Measurements from ENCODE around the gene PCF11. TPM values are rescaled to one million over a fixed set of nuclear protein-coding genes. Genes with fewer than 3 reads are reported as not detected.
A peak's percentile ranks its signal among the peaks of the same experiment; 100 is the strongest.

PCF11 gene
- polyA plus RNA-seq (2013, experiment 1 of 2), result 31.5 TPM
- polyA plus RNA-seq (2013, experiment 2 of 2), result 30.2 TPM

- H3K27ac ChIP-seq (ENCODE audit: low read depth, low read length), result peak within 1 kb of the TSS; percentile 98
- H3K9ac ChIP-seq (ENCODE audit: low read depth, low read length), result peak within 1 kb of the TSS; percentile 96
- H3K9me3 ChIP-seq (ENCODE audit: insufficient read depth, low read depth, low read length), result no peaks in the 10 kb centered on the region
- WGBS, result under 1% methylated on average over 55 of the region's 55 CpGs
- peak within 1 kb of the TSS; percentile 89 for H3K4me3 ChIP-seq (ENCODE audit: low read length)
- peaks cover 25% of the 10 kb centered on the region for H3K4me1 ChIP-seq (ENCODE audit: insufficient read depth, low read length)
- H3K36me3 ChIP-seq (ENCODE audit: insufficient read depth, low read length), result peaks cover 36% of the 10 kb centered on the region
- no peaks in the 10 kb centered on the region for H3K27me3 ChIP-seq (ENCODE audit: insufficient read depth, low read length)
Measured at GRCh38 chr11:83156996-83157593, at the start of gene PCF11. TSS of gene PCF11 (plus strand) at chr11:83157131. CDS start at chr11:83157440, 309 bp downstream.

GRCh38 chr11:83112886-83113285 is 44.0 kb upstream of the PCF11 start:
- WGBS, result 78% methylated on average over 2 of the region's 2 CpGs
- Histone ChIP-seq H3K27me3 (ENCODE audit: insufficient read depth, low read length) (no peaks in the 10 kb centered on the region), H3K4me3 (ENCODE audit: low read length) (no peak overlapping the region), H3K27ac (ENCODE audit: low read depth, low read length) (no peak overlapping the region), H3K4me1 (ENCODE audit: insufficient read depth, low read length) (no peaks in the 10 kb centered on the region), H3K9ac (ENCODE audit: low read depth, low read length) (no peak overlapping the region), H3K9me3 (ENCODE audit: insufficient read depth, low read depth, low read length) (no peaks in the 10 kb centered on the region), H3K36me3 (ENCODE audit: insufficient read depth, low read length) (no peaks in the 10 kb centered on the region)

- H3K27me3 ChIP-seq (ENCODE audit: insufficient read depth, low read length), result no peaks in the 10 kb centered on the region
- WGBS, result 85% methylated on average over 3 of the region's 3 CpGs
- no peak overlapping the region for H3K27ac ChIP-seq (ENCODE audit: low read depth, low read length)
- H3K4me3 ChIP-seq (ENCODE audit: low read length), result no peak overlapping the region
- no peaks in the 10 kb centered on the region for H3K36me3 ChIP-seq (ENCODE audit: insufficient read depth, low read length)
- no peak overlapping the region for H3K9ac ChIP-seq (ENCODE audit: low read depth, low read length)
- H3K4me1 ChIP-seq (ENCODE audit: insufficient read depth, low read length), result no peaks in the 10 kb centered on the region
- no peaks in the 10 kb centered on the region for H3K9me3 ChIP-seq (ENCODE audit: insufficient read depth, low read depth, low read length)
Measured at GRCh38 chr11:83115026-83115425, 41.9 kb upstream of the PCF11 start.

GRCh38 chr11:83115551-83115950 is 41.4 kb upstream of the PCF11 start:
- Histone ChIP-seq H3K4me1 (ENCODE audit: insufficient read depth, low read length) (no peaks in the 10 kb centered on the region), H3K9ac (ENCODE audit: low read depth, low read length) (no peak overlapping the region), H3K27ac (ENCODE audit: low read depth, low read length) (no peak overlapping the region), H3K36me3 (ENCODE audit: insufficient read depth, low read length) (no peaks in the 10 kb centered on the region), H3K9me3 (ENCODE audit: insufficient read depth, low read depth, low read length) (no peaks in the 10 kb centered on the region), H3K27me3 (ENCODE audit: insufficient read depth, low read length) (no peaks in the 10 kb centered on the region), H3K4me3 (ENCODE audit: low read length) (no peak overlapping the region)
- 90% methylated on average over 5 of the region's 5 CpGs for WGBS

GRCh38 chr11:83116015-83116641 is 40.8 kb upstream of the PCF11 start:
- Histone ChIP-seq H3K4me3 (ENCODE audit: low read length) (no peak overlapping the region), H3K9ac (ENCODE audit: low read depth, low read length) (no peak overlapping the region), H3K27ac (ENCODE audit: low read depth, low read length) (no peak overlapping the region), H3K4me1 (ENCODE audit: insufficient read depth, low read length) (no peaks in the 10 kb centered on the region), H3K27me3 (ENCODE audit: insufficient read depth, low read length) (no peaks in the 10 kb centered on the region), H3K9me3 (ENCODE audit: insufficient read depth, low read depth, low read length) (no peaks in the 10 kb centered on the region), H3K36me3 (ENCODE audit: insufficient read depth, low read length) (no peaks in the 10 kb centered on the region)
- 95% methylated on average over 3 of the region's 3 CpGs for WGBS

- Histone ChIP-seq H3K27ac (ENCODE audit: low read depth, low read length) (no peak overlapping the region), H3K4me3 (ENCODE audit: low read length) (no peak overlapping the region), H3K27me3 (ENCODE audit: insufficient read depth, low read length) (no peaks in the 10 kb centered on the region), H3K9me3 (ENCODE audit: insufficient read depth, low read depth, low read length) (no peaks in the 10 kb centered on the region), H3K4me1 (ENCODE audit: insufficient read depth, low read length) (no peaks in the 10 kb centered on the region), H3K9ac (ENCODE audit: low read depth, low read length) (no peak overlapping the region), H3K36me3 (ENCODE audit: insufficient read depth, low read length) (no peaks in the 10 kb centered on the region)
Measured at GRCh38 chr11:83118814-83119213, 38.1 kb upstream of the PCF11 start.

GRCh38 chr11:83119216-83119615 is 37.7 kb upstream of the PCF11 start:
- no peak overlapping the region for H3K4me3 ChIP-seq (ENCODE audit: low read length)
- H3K9me3 ChIP-seq (ENCODE audit: insufficient read depth, low read depth, low read length), result no peaks in the 10 kb centered on the region
- H3K9ac ChIP-seq (ENCODE audit: low read depth, low read length), result no peak overlapping the region
- no peaks in the 10 kb centered on the region for H3K36me3 ChIP-seq (ENCODE audit: insufficient read depth, low read length)
- WGBS, result 89% methylated on average over 1 of the region's 3 CpGs
- no peaks in the 10 kb centered on the region for H3K27me3 ChIP-seq (ENCODE audit: insufficient read depth, low read length)
- no peaks in the 10 kb centered on the region for H3K4me1 ChIP-seq (ENCODE audit: insufficient read depth, low read length)
- H3K27ac ChIP-seq (ENCODE audit: low read depth, low read length), result no peak overlapping the region

- no peak overlapping the region for H3K9ac ChIP-seq (ENCODE audit: low read depth, low read length)
- H3K27me3 ChIP-seq (ENCODE audit: insufficient read depth, low read length), result no peaks in the 10 kb centered on the region
- no peaks in the 10 kb centered on the region for H3K36me3 ChIP-seq (ENCODE audit: insufficient read depth, low read length)
- no peaks in the 10 kb centered on the region for H3K4me1 ChIP-seq (ENCODE audit: insufficient read depth, low read length)
- no peak overlapping the region for H3K27ac ChIP-seq (ENCODE audit: low read depth, low read length)
- H3K9me3 ChIP-seq (ENCODE audit: insufficient read depth, low read depth, low read length), result no peaks in the 10 kb centered on the region
- H3K4me3 ChIP-seq (ENCODE audit: low read length), result no peak overlapping the region
Measured at GRCh38 chr11:83120327-83120726, 36.6 kb upstream of the PCF11 start.

GRCh38 chr11:83122050-83122449 is 34.9 kb upstream of the PCF11 start:
- Histone ChIP-seq H3K9ac (ENCODE audit: low read depth, low read length) (no peak overlapping the region), H3K4me3 (ENCODE audit: low read length) (no peak overlapping the region), H3K27ac (ENCODE audit: low read depth, low read length) (no peak overlapping the region), H3K36me3 (ENCODE audit: insufficient read depth, low read length) (no peaks in the 10 kb centered on the region), H3K27me3 (ENCODE audit: insufficient read depth, low read length) (no peaks in the 10 kb centered on the region), H3K9me3 (ENCODE audit: insufficient read depth, low read depth, low read length) (no peaks in the 10 kb centered on the region), H3K4me1 (ENCODE audit: insufficient read depth, low read length) (no peaks in the 10 kb centered on the region)

- no peaks in the 10 kb centered on the region for H3K9me3 ChIP-seq (ENCODE audit: insufficient read depth, low read depth, low read length)
- no peaks in the 10 kb centered on the region for H3K4me1 ChIP-seq (ENCODE audit: insufficient read depth, low read length)
- no peaks in the 10 kb centered on the region for H3K36me3 ChIP-seq (ENCODE audit: insufficient read depth, low read length)
- H3K9ac ChIP-seq (ENCODE audit: low read depth, low read length), result no peak overlapping the region
- H3K4me3 ChIP-seq (ENCODE audit: low read length), result no peak overlapping the region
- no peaks in the 10 kb centered on the region for H3K27me3 ChIP-seq (ENCODE audit: insufficient read depth, low read length)
- no CpG with 5 or more reads among the region's 2 CpGs for WGBS
- no peak overlapping the region for H3K27ac ChIP-seq (ENCODE audit: low read depth, low read length)
Measured at GRCh38 chr11:83122766-83123165, 34.2 kb upstream of the PCF11 start.

- WGBS, result 88% methylated on average over 4 of the region's 4 CpGs
- no peak overlapping the region for H3K4me3 ChIP-seq (ENCODE audit: low read length)
Measured at GRCh38 chr11:83124636-83125424, 32.1 kb upstream of the PCF11 start.

More at GRCh38 chr11:83124636-83125424, 32.1 kb upstream of the PCF11 start:
- Histone ChIP-seq H3K27ac (ENCODE audit: low read depth, low read length) (no peak overlapping the region), H3K4me1 (ENCODE audit: insufficient read depth, low read length) (no peaks in the 10 kb centered on the region), H3K9ac (ENCODE audit: low read depth, low read length) (no peak overlapping the region), H3K27me3 (ENCODE audit: insufficient read depth, low read length) (no peaks in the 10 kb centered on the region), H3K9me3 (ENCODE audit: insufficient read depth, low read depth, low read length) (no peaks in the 10 kb centered on the region), H3K36me3 (ENCODE audit: insufficient read depth, low read length) (no peaks in the 10 kb centered on the region)
